Tongue (tissue), 2 donors: ENCODE measurements around the gene MIER2. TPM values are rescaled to one million over a fixed set of nuclear protein-coding genes. Genes with fewer than 3 reads are reported as not detected.

Experiments used
- DNase-seq: peaks from one replicate; pipeline ENCODE4 v3.0.0-alpha.2; 2015
- total RNA-seq: library from RNA; depleted of rRNA; stranded (reverse); fragments of >200 nt; gene quantifications from one replicate; pipeline ENCODE4 v1.2.3, GENCODE V29; 2014

The MIER2 gene
- total RNA-seq, 1 donor from 2014 or later: 9.2 TPM

DNA sequence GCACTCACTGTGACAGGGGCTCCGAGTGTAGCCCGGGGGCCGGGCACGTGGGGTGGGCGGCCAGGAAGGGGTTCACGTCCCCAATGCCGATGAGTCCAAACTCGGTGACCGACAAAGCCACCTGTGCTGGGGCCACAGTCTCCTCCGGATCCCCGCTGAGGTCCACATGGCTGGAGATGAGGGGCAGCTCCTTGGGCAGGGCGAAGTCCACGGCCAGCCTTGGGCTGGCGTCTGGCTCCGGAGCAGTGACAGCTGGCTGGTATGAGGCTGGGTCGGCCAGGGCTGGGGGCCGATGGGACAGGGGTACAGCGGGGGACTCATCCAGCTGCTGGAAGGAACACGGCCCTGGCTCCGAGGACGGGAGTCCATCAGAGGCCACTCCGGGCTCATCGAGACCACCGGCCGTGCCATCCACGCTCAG is 37.5 kb downstream of the MIER2 start:
- DNase-seq: no peak

DNA sequence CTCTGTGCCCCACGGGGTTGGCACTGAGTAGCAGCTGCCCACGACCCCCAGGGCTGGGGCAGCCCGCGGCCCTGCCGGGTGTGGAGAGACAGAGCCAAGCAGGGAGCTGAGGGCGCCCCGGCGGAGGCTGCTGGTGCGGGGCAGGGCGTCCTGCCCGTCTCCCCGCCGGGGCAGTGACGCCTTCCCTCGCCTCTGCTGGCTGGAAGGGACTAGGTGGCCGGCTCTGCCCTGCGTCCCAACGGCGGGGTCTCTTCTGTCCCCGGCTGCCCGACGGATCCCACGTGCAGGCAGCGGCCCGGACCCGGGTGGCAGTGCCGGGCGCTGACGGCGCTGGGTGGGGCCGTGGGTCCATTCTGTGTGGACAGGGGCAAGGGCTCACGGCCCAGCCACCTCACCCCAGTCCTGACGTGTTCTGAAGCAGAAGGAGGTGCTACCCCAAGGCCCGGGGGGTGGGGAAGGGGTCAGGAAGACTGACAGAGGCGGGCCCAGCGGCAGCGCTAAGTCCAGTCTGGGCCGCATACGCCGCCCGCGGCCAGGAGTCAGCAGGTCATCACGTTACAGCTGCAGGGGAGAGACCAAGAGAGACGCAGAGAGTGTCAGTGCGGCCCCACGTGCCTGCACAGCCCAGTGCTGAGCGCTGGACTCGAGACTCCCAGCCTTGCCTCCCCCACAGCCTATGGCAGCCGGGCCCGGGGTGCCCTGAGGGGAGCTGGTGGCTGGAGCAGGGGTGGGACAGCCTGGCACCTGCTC is 38.3 kb downstream of the MIER2 start:
- DNase-seq: no peak

- no peak for DNase-seq
These were observed 39.1 kb downstream of the MIER2 start for GRCh38 chr19:305240-306150.

DNA sequence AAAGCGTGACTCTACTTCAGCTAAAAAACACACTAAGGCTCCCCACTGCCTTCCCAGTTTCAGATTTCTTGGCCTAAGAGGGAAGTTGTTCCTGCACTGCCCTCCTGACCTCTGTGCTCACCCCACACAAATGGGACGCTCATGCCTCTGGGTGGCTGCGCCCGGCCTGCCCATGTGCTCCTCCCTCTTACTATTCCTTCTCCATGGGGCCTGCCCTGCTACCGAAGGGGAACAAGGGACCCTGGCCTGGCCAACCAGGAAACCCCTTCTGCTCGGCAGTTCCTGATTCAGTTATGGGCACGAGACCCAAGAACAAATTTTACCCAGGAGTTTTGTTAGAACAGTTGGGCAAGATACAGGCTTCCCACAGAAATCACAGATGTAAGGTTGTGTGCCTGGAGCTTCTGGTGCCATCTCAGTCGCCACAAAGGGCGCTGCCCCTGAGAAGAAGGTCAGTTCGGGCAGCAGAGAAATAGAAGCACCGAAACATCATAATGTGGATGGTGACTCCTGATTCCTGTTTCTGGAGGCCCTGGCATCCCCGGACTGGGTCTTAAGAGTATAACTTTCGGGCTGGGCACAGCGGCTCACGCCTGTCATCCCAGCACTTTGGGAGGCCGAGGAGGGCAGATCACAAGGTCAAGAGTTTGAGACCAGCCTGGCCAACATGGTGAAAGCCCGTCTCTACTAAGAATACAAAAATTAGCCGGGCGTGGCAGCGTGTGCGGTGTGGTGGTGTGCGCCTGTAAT is 47.9 kb downstream of the MIER2 start:
- DNase-seq: no peak

- DNase-seq: no peak
These were observed 48.8 kb downstream of the MIER2 start for GRCh38 chr19:295687-296370.

DNA sequence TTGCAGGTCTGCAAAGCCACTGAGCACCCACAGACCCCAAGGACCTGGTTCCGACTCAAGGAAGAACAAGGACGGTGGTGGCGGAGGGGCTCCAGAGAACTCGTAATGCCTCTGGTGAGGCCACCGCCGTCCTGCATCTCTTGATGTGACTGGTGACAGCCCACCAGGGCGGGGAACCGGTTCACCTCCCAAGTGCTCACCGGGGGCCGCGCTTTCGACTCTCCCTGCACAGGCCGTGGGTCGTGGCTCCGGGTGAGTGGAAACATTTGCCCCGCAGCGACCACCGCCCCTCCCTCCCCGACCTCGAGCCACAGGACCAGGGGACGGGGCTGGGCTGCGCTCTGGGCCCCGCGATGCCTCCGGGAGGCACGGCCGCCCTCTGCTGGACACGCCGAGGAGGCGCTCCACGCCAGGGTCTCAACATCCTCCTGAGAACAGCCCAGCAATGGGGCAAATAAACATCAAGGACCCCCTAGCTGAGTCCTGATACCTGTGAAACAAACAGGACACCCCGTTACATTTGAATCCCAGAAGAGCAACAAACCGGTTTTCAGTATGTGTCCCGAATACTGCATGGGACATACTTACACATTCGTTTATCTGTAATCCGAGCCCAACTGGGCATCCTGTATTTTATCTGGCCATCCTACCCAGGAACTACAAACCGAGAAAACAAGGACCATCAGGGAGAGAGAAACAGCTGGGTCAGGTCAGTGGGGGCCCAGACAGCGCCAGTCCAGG is 49.5 kb downstream of the MIER2 start:
- DNase-seq: peak; percentile 34

DNA sequence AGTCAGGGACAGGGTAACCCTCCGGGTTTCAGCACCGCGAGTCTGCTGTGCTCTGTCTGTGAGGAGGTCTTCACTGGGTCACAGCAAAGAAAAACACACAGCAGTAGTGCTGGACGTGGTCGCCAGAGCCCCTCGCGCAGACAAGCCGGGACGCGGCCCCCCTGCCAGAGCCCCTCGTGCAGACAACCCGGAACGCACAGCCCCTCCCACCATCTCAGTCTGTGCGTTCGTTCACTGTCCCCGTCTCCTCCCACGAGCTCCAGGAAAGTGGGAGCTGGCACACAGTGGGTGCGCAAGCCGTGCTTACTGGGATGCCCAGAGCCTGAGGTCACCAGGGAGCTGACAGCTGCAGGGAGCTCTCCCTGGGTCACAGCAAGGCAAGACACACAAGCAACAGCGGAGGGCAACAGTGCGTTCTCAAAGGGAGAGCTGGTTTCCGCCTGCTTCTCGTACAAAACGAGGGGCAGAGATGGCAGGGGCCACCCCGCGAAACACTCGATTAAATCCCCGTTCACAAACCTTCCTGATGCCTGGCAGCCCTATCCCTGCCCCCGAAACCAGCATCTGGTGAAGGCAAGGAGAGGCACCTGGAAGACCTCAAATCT is 50.2 kb downstream of the MIER2 start:
- no peak for DNase-seq

- DNase-seq: no peak
These were observed 51.0 kb downstream of the MIER2 start for GRCh38 chr19:293436-294110.

DNA sequence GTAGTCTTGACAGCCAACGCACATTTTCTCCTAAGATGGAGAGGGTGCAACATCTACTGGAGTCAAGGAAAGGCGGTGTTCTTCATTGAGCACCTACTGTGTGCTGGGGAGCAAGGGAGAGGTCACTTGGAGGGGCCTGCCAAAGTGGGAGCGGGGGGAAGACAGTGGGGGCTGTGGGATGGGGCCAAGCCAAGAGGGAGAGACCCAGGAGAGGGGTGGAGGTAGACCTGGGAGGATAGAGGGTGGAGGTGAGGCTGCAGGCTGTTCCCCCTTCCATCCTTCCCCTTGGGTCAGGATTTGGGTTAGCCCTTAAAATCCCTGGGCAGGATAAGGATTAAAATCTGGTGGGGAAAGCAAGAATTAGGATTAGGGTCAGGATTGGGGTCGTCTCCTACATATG is 51.6 kb downstream of the MIER2 start:
- no peak for DNase-seq

GRCh38 chr19:292281-292884 is 52.2 kb downstream of the MIER2 start:
- no peak for DNase-seq

GRCh38 chr19:291561-292280 is 52.9 kb downstream of the MIER2 start:
- DNase-seq: no peak

DNA sequence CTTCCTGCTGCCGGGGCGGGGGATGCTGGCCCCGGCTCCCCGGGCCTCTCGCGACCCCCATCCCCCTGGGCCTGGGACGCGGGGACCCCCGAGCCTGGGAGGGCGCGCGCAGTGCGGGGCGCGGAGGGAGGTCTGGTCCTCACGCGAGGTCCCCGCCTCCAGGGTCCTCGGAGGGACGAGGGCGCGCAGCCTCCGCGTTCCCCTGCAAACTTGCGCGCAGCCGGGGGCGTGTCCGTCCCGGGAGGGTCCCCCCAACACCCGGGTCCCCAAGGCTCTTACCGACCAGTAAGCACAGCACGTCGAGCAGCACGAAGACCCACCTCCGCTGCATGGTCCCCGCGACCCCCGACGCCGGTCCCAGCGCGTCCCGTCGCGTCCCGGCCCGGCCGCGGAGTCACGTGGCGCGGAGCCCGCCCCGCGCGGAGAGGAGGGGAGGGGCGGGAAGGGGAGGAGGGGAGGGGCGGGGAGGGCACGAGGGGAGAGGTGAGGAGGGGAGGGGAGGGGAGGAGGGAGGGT is 53.5 kb downstream of the MIER2 start, which contains the start of gene PLPP2:
TSS of gene PLPP2 (minus strand) at position 398 of the 516 bp plus-strand sequence. CDS start at position 331, 67 bp downstream.
- no peak for DNase-seq

- no peak for DNase-seq
These were observed 54.1 kb downstream of the MIER2 start for GRCh38 chr19:290372-291005.

DNA sequence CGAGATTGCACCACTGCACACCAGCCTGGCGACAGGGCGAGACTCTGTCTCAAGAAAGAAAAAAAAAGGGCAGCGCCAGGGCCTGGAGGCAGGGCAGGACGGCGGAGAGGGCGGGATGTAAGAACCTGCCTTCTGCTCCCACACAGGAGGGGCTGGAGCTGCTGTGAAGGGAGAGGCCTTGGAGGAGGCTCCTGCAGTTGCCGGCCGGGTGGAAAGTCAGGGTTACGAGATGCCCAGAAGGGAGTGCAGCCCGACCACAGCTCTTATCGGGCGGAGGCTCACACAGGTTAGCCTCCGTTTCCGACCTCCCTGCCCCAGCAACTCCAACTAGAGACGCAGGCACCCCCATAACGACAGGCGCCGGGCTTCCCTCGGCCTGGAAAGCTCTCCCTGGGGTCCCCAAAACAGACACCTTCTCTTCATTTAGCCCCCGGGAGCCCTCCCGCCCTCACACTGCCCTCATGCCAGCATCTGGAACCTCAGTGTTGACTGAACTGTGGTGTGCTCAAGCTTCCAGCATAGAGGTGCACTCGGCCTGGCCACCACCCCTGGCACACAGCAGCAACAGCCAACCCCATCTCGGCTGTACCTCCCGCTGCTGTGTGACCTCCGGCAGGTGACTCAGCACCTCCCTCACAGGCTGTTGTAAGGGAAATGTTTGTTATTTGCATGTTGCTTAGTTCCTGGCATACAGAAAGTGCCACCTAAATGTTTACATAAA is 54.8 kb downstream of the MIER2 start:
- no peak for DNase-seq

- DNase-seq: no peak
These were observed 55.7 kb downstream of the MIER2 start for GRCh38 chr19:288911-289310.

- no peak for DNase-seq
These were observed 57.2 kb downstream of the MIER2 start for GRCh38 chr19:287381-287871.

GRCh38 chr19:283395-283794 is 61.2 kb downstream of the MIER2 start:
- no peak for DNase-seq
